Tongue (tissue), 2 donors: ENCODE data around the gene TIGIT. TPM values are rescaled to one million over a fixed set of nuclear protein-coding genes. Genes with fewer than 3 reads are reported as not detected.

Experiments
- DNase-seq: peaks from one replicate; pipeline ENCODE4 v3.0.0-alpha.2; 2015
- total RNA-seq: library from RNA; depleted of rRNA; stranded (reverse); fragments of >200 nt; gene quantifications from one replicate; pipeline ENCODE4 v1.2.3, GENCODE V29; 2014

TIGIT gene
- total RNA-seq, 1 donor from 2014 or later: not detected

- DNase-seq: no peak
Observed at GRCh38 chr3:114355653-114356052, 61.8 kb downstream of the TIGIT start.

- DNase-seq: no peak
Observed at GRCh38 chr3:114356066-114356465, 62.2 kb downstream of the TIGIT start.

GRCh38 chr3:114356525-114356924 lies 62.7 kb downstream of the TIGIT start:
- no peak for DNase-seq

Other genes starting within 250 kb of the TIGIT start
- 4.3 TPM for gene CCDC191, start 237.5 kb upstream of the TIGIT start, total RNA-seq
- gene QTRT2, start 237.3 kb upstream of the TIGIT start, total RNA-seq: 26.2 TPM
- not detected for gene DRD3, start 115.0 kb upstream of the TIGIT start, total RNA-seq
- not detected for gene ZNF80, start 56.5 kb upstream of the TIGIT start, total RNA-seq